Mucosa of descending colon (tissue), 3 donors: ENCODE results near the gene KLK11. TPM values are rescaled to one million over a fixed set of nuclear protein-coding genes. Genes with fewer than 3 reads are reported as not detected.

Experiments
- ATAC-seq: fragments of 200-7000 bp; cut with Tn5 transposase; one replicate; pipeline ENCODE4 v1.9.1; 2020; ENCODE audit warnings: mild to moderate bottlenecking, moderate library complexity
- DNase-seq, 3 donors: peaks; one replicate each; pipeline ENCODE4 v3.0.0-alpha.2; 2020
- H3K36me3 ChIP-seq: fragments of 200-600 bp; one replicate; pipeline ENCODE4 v1.8.0; 2021; ENCODE audit warnings: low read depth, mild to moderate bottlenecking
- H3K4me1 ChIP-seq: fragments of 200-600 bp; one replicate; pipeline ENCODE4 v1.8.0; 2021; ENCODE audit warnings: low read depth, mild to moderate bottlenecking
- H3K4me3 ChIP-seq: fragments of 200-600 bp; one replicate; pipeline ENCODE4 v1.8.0; 2021; ENCODE audit warnings: mild to moderate bottlenecking
- H3K9me3 ChIP-seq: fragments of 200-600 bp; one replicate; pipeline ENCODE4 v1.8.0; 2021; ENCODE audit warnings: mild to moderate bottlenecking
- CTCF ChIP-seq: fragments of 200-600 bp; IDR thresholded peaks from one replicate; pipeline ENCODE4 v1.8.0; 2022; ENCODE audit warnings: antibody characterized with exemption, mild to moderate bottlenecking
- intact Hi-C, 2 donors: fragments of 100-400 bp; cut with DNase I in 1 of 2; cut with micrococcal nuclease in 1 of 2; formaldehyde crosslinking; loops; one replicate each; pipeline versions ENCODE4 v1.11.0 to v1.11.1; 2022; cut with DNase I, micrococcal nuclease
- total RNA-seq, 3 donors: library from RNA; stranded (reverse); fragmentation: NEBNext Ultra II Directional in 2 of 3; extraction: Animal tissue kit (Norgen Biotek cat#: 25700) in 2 of 3; gene quantifications; one replicate each; pipeline versions ENCODE4 v1.2.1 to v1.2.4, GENCODE V29; 2021 to 2023
- donor health status: DM: no; HTN: no; CAD: no; lungs with moderate emphysema.
- donor health status: DM: no; HTN: no; CAD: no.
- donor health status: DM: no; HTN: yes; CAD: no.

KLK11 gene
- total RNA-seq, 3 donors from 2014 or later, result 0.38 to 1.0 (median 0.72) TPM

GRCh38 chr19:50982186-50982585 lies 44.2 kb downstream of the KLK11 start:
- DNase-seq (no peak), ATAC-seq (no peak)
- no peaks in the 10 kb centered on the region for H3K36me3 ChIP-seq
- TF ChIP-seq CTCF, result no peak
- H3K9me3 ChIP-seq, result no peaks in the 10 kb centered on the region
- no peak overlapping the region for H3K4me3 ChIP-seq
- intact Hi-C loops, result no loop called here
- H3K4me1 ChIP-seq, result no peaks in the 10 kb centered on the region

- H3K4me3 ChIP-seq, result no peak overlapping the region
- no peaks in the 10 kb centered on the region for H3K9me3 ChIP-seq
- intact Hi-C loops, result no loop called here
- no peaks in the 10 kb centered on the region for H3K4me1 ChIP-seq
- no peaks in the 10 kb centered on the region for H3K36me3 ChIP-seq
- ATAC-seq (no peak), DNase-seq (no peak)
- no peak for TF ChIP-seq CTCF
These were observed 44.7 kb downstream of the KLK11 start for GRCh38 chr19:50981587-50982146.

GRCh38 chr19:50980208-50980607 lies 46.2 kb downstream of the KLK11 start:
- Histone ChIP-seq H3K9me3 (no peaks in the 10 kb centered on the region), H3K4me1 (no peaks in the 10 kb centered on the region), H3K4me3 (no peak overlapping the region), H3K36me3 (no peaks in the 10 kb centered on the region)
- no peak for ATAC-seq
- intact Hi-C loops, result no loop called here
- DNase-seq, result no peak
- no peak for TF ChIP-seq CTCF

- intact Hi-C loops, result no loop called here
- no peak overlapping the region for H3K4me3 ChIP-seq
- no peaks in the 10 kb centered on the region for H3K4me1 ChIP-seq
- H3K9me3 ChIP-seq, result no peaks in the 10 kb centered on the region
- DNase-seq (no peak), ATAC-seq (no peak)
- H3K36me3 ChIP-seq, result no peaks in the 10 kb centered on the region
- TF ChIP-seq CTCF, result no peak
These were observed 46.7 kb downstream of the KLK11 start for GRCh38 chr19:50979758-50980157.

GRCh38 chr19:50978772-50979390 lies 47.5 kb downstream of the KLK11 start:
- Histone ChIP-seq H3K36me3 (no peaks in the 10 kb centered on the region), H3K9me3 (no peaks in the 10 kb centered on the region), H3K4me3 (no peak overlapping the region), H3K4me1 (no peaks in the 10 kb centered on the region)
- TF ChIP-seq CTCF, result no peak
- intact Hi-C loops, result no loop called here
- ATAC-seq (no peak), DNase-seq (no peak)

GRCh38 chr19:50977626-50978025 lies 48.8 kb downstream of the KLK11 start:
- ATAC-seq, result no peak
- intact Hi-C loops, result no loop called here

More at GRCh38 chr19:50977626-50978025, 48.8 kb downstream of the KLK11 start:
- no peak for DNase-seq
- no peaks in the 10 kb centered on the region for H3K9me3 ChIP-seq
- no peaks in the 10 kb centered on the region for H3K4me1 ChIP-seq
- no peak overlapping the region for H3K4me3 ChIP-seq
- no peak for TF ChIP-seq CTCF
- no peaks in the 10 kb centered on the region for H3K36me3 ChIP-seq
